Nephron progenitor cell (in vitro differentiated cells): ENCODE results near the gene PPP1R1B.

ENCODE experiments used
- DNase-seq: peaks from one replicate; pipeline ENCODE4 v3.0.0; 2021
- H3K27ac Mint-ChIP-seq: 2 replicates; pipeline ENCODE4 v1.8.0; 2021; ENCODE audit warnings: mild to moderate bottlenecking, moderate library complexity, mixed read lengths
- H3K27me3 Mint-ChIP-seq: 2 replicates; pipeline ENCODE4 v1.8.0; 2021; ENCODE audit warnings: mild to moderate bottlenecking, low read depth, mixed read lengths; ENCODE audit not compliant: poor library complexity
- H3K36me3 Mint-ChIP-seq: 2 replicates; pipeline ENCODE4 v1.8.0; 2021; ENCODE audit warnings: low read depth, mixed read lengths
- H3K4me1 Mint-ChIP-seq: 2 replicates; pipeline ENCODE4 v1.8.0; 2021; ENCODE audit warnings: mixed read lengths
- H3K4me3 Mint-ChIP-seq: 2 replicates; pipeline ENCODE4 v1.8.0; 2021; ENCODE audit warnings: mild to moderate bottlenecking, moderate library complexity, mixed read lengths
- H3K9me3 Mint-ChIP-seq: 2 replicates; pipeline ENCODE4 v1.8.0; 2021; ENCODE audit warnings: mild to moderate bottlenecking, moderate library complexity, mixed read lengths
- CTCF ChIP-seq: fragments of 200-600 bp; sonication (generic); IDR thresholded peaks from 2 replicates; pipeline ENCODE4 v1.5.0; 2021; ENCODE audit warnings: antibody characterized with exemption

PPP1R1B gene

GRCh38 chr17:39664581-39665561 is 38.1 kb downstream of the PPP1R1B start, which contains the start of gene TCAP:
TCAP (plus strand) TSS chr17:39665349; CDS start chr17:39665360, 11 bp downstream.
- Mint-ChIP-seq H3K4me1 (peaks cover 21% of the 10 kb centered on the region), H3K27ac (no peak within 1 kb of the TSS), H3K27me3 (peaks cover 43% of the 10 kb centered on the region), H3K4me3 (no peak within 1 kb of the TSS), H3K36me3 (no peaks in the 10 kb centered on the region), H3K9me3 (no peaks in the 10 kb centered on the region)
- no peak for DNase-seq
- TF ChIP-seq CTCF = no peak

- no peak for DNase-seq
- peaks cover 21% of the 10 kb centered on the region for H3K4me1 Mint-ChIP-seq
- no peaks in the 10 kb centered on the region for H3K9me3 Mint-ChIP-seq
- no peak for TF ChIP-seq CTCF
- H3K27me3 Mint-ChIP-seq = peaks cover 49% of the 10 kb centered on the region
- no peaks in the 10 kb centered on the region for H3K36me3 Mint-ChIP-seq
- no peak overlapping the region for H3K4me3 Mint-ChIP-seq
- H3K27ac Mint-ChIP-seq = no peak overlapping the region
Observed at GRCh38 chr17:39665642-39666224, 39.0 kb downstream of the PPP1R1B start.

GRCh38 chr17:39666231-39666600 is 39.5 kb downstream of the PPP1R1B start:
- Mint-ChIP-seq H3K27ac (no peak overlapping the region), H3K27me3 (peaks cover 49% of the 10 kb centered on the region), H3K4me1 (peaks cover 21% of the 10 kb centered on the region), H3K9me3 (no peaks in the 10 kb centered on the region), H3K4me3 (no peak overlapping the region), H3K36me3 (no peaks in the 10 kb centered on the region)
- DNase-seq = no peak
- no peak for TF ChIP-seq CTCF

GRCh38 chr17:39666601-39667261 is 40.0 kb downstream of the PPP1R1B start:
- Mint-ChIP-seq H3K4me1 (peaks cover 21% of the 10 kb centered on the region), H3K36me3 (no peaks in the 10 kb centered on the region), H3K27me3 (peaks cover 49% of the 10 kb centered on the region), H3K4me3 (peak overlapping the region; percentile 34), H3K9me3 (no peaks in the 10 kb centered on the region), H3K27ac (no peak overlapping the region)
- DNase-seq = no peak
- no peak for TF ChIP-seq CTCF

GRCh38 chr17:39667262-39667944 is 40.7 kb downstream of the PPP1R1B start:
- DNase-seq = peak; percentile 44
- peak overlapping the region; percentile 59 for H3K4me3 Mint-ChIP-seq
- no peak overlapping the region for H3K27ac Mint-ChIP-seq
- peaks cover 49% of the 10 kb centered on the region for H3K27me3 Mint-ChIP-seq
- TF ChIP-seq CTCF = no peak
- no peaks in the 10 kb centered on the region for H3K9me3 Mint-ChIP-seq
- peaks cover 21% of the 10 kb centered on the region for H3K4me1 Mint-ChIP-seq
- no peaks in the 10 kb centered on the region for H3K36me3 Mint-ChIP-seq
